Choroid plexus epithelial cell (primary cell): ENCODE data around the gene RALGAPA2.
A peak's percentile ranks its signal among the peaks of the same experiment; 100 is the strongest.

Experiments
- DNase-seq: peaks from one replicate; pipeline ENCODE4 v3.0.0-alpha.2; 2010; ENCODE audit warnings: low read depth
- H3K4me3 ChIP-seq: 2 replicates; pipeline ENCODE4 v1.5.1; 2011; ENCODE audit warnings: low read depth, mild to moderate bottlenecking, control low read depth, low read length, moderate library complexity
- CTCF ChIP-seq: conservative IDR thresholded peaks from 2 replicates; pipeline ENCODE4 v1.5.1; 2011; ENCODE audit warnings: low read depth, mild to moderate bottlenecking, control low read depth, inconsistent platforms, low read length, moderate library complexity

The RALGAPA2 gene

GRCh38 chr20:20668639-20669038 is 43.8 kb downstream of the RALGAPA2 start:
- DNase-seq, result peak; percentile 52

GRCh38 chr20:20666359-20666758 is 46.1 kb downstream of the RALGAPA2 start:
- TF ChIP-seq CTCF, result no peak
- peak; percentile 24 for DNase-seq
- peak overlapping the region; percentile 15 for H3K4me3 ChIP-seq

More at GRCh38 chr20:20668639-20669038, 43.8 kb downstream of the RALGAPA2 start:
- TF ChIP-seq CTCF, result no peak
- H3K4me3 ChIP-seq, result no peak overlapping the region

GRCh38 chr20:20665606-20666332 is 46.7 kb downstream of the RALGAPA2 start:
- TF ChIP-seq CTCF, result no peak
- H3K4me3 ChIP-seq, result no peak overlapping the region
- DNase-seq, result peak; percentile 5

GRCh38 chr20:20664795-20665589 is 47.5 kb downstream of the RALGAPA2 start:
- TF ChIP-seq CTCF, result peak; percentile 45
- DNase-seq, result peak; percentile 52
- no peak overlapping the region for H3K4me3 ChIP-seq

GRCh38 chr20:20663841-20664240 is 48.6 kb downstream of the RALGAPA2 start:
- H3K4me3 ChIP-seq, result no peak overlapping the region
- no peak for TF ChIP-seq CTCF
- no peak for DNase-seq

GRCh38 chr20:20658871-20659431 is 53.5 kb downstream of the RALGAPA2 start:
- TF ChIP-seq CTCF, result no peak
- H3K4me3 ChIP-seq, result no peak overlapping the region
- DNase-seq, result peak; percentile 68
